Esophagus muscularis mucosa (tissue), 4 donors: ENCODE measurements around the gene COPS7B. TPM values are rescaled to one million over a fixed set of nuclear protein-coding genes. Genes with fewer than 3 reads are reported as not detected.

Experiments
- DNase-seq: peaks from one replicate; pipeline ENCODE4 v3.0.0-alpha.2; 2017; ENCODE audit errors: extremely low spot score
- H3K27ac ChIP-seq, 4 donors: fragments of 200-600 bp; sonication (generic); replicated peaks in 1 of 4; 1 replicate in 3 of 4; 2 replicates in 1 of 4; pipeline ENCODE4 v1.5.1; 2016 to 2019; ENCODE audit warnings: mild to moderate bottlenecking in 1 of 4
- H3K27me3 ChIP-seq, 4 donors: fragments of 200-600 bp; sonication (generic); one replicate each; pipeline versions ENCODE4 v1.5.1 to v1.6.0; 2016 to 2019
- H3K36me3 ChIP-seq, 4 donors: fragments of 200-600 bp; sonication (generic); one replicate each; pipeline ENCODE4 v1.5.1; 2016 to 2019
- H3K4me1 ChIP-seq, 4 donors: fragments of 200-600 bp; sonication (generic); one replicate each; pipeline ENCODE4 v1.5.1; 2016 to 2019
- H3K4me3 ChIP-seq, 4 donors: fragments of 200-600 bp; sonication (generic); 1 replicate in 2 of 4; 2 replicates in 2 of 4; pipeline ENCODE4 v1.5.1; 2016 to 2019; ENCODE audit warnings: mild to moderate bottlenecking in 4 of 4, moderate library complexity in 1 of 4
- H3K9me3 ChIP-seq, 4 donors: fragments of 200-600 bp; sonication (generic); 1 replicate in 3 of 4; 2 replicates in 1 of 4; pipeline ENCODE4 v1.5.1; 2016 to 2019
- CTCF ChIP-seq, 3 experiments: fragments of 200-600 bp in 2 of 3; fragments of 450-650 bp in 1 of 3; sonication (generic) in 2 of 3; IDR thresholded peaks; one replicate each; pipeline ENCODE4 v1.5.1; 2017 to 2019; ENCODE audit warnings: antibody characterized with exemption in 3 of 3, mild to moderate bottlenecking in 2 of 3, moderate library complexity in 1 of 3
- EP300 ChIP-seq: sonication (generic); formaldehyde crosslinking; IDR thresholded peaks from one replicate; pipeline ENCODE4 v1.6.1; 2017; ENCODE audit warnings: antibody characterized with exemption
- POLR2A ChIP-seq: fragments of 450-650 bp; IDR thresholded peaks from one replicate; pipeline ENCODE4 v1.6.1; 2017; ENCODE audit warnings: antibody characterized with exemption, moderate library complexity, mild to moderate bottlenecking, low read depth
- POLR2AphosphoS5 ChIP-seq, 2 donors: sonication (generic); formaldehyde crosslinking; IDR thresholded peaks; one replicate each; pipeline ENCODE4 v1.6.1; 2017; ENCODE audit warnings: antibody characterized with exemption in 2 of 2
- WGBS: methylation state at CpG from one replicate; pipeline ENCODE4 v1.1.5; 2018; 5-methylcytosine and 5-hydroxymethylcytosine counted together
- intact Hi-C: fragments of 100-400 bp; cut with DNase I; formaldehyde crosslinking; loops from one replicate; pipeline ENCODE4 v1.15.1; 2023
- total RNA-seq, 4 donors: library from RNA; depleted of rRNA; stranded (reverse); fragments of >200 nt; gene quantifications; one replicate each; pipeline versions ENCODE4 v1.1.0 to v1.2.1, GENCODE V29; 2016

COPS7B gene
- total RNA-seq, 4 donors from 2014 or later: 16.7 to 31.0 (median 24.6) TPM

GRCh38 chr2:231751042-231751815 is 35.0 kb upstream of the COPS7B start:
- no peaks in the 10 kb centered on the region for H3K4me1 ChIP-seq
- H3K27ac ChIP-seq: no peak overlapping the region
- H3K27me3 ChIP-seq: no peaks in the 10 kb centered on the region
- H3K9me3 ChIP-seq: no peaks in the 10 kb centered on the region
- TF ChIP-seq POLR2A (no peak), POLR2AphosphoS5 (IDR thresholded peaks at IDR 0.05) (no peak), EP300 (no peak), CTCF (IDR thresholded peaks at IDR 0.05) (no peak)
- no peak for DNase-seq
- 90% methylated on average over 4 of the region's 4 CpGs for WGBS
- intact Hi-C loops: no loop called here
- no peaks in the 10 kb centered on the region for H3K36me3 ChIP-seq
- no peak overlapping the region for H3K4me3 ChIP-seq

DNA sequence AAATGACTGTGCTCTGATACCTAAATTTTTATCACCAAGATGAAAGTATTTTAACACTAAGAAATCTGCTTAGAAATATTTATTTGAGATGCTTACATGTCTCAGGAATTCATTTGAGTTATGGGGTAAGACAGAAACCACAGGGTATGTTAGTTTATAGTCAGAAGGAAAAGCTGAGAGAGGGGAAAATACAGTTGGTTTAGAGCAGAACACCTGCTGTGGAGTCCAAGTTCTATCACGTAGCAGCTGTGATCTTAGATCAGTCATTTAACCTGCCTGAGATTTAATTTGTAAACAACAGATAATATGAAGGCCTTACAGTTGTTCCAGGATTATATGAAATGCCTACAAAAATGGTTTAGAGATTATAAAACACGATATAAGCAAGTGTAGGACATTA is 34.2 kb upstream of the COPS7B start:
- Histone ChIP-seq H3K27ac (no peak overlapping the region), H3K36me3 (no peaks in the 10 kb centered on the region), H3K27me3 (no peaks in the 10 kb centered on the region), H3K9me3 (no peaks in the 10 kb centered on the region), H3K4me3 (no peak overlapping the region), H3K4me1 (no peaks in the 10 kb centered on the region)
- intact Hi-C loops: no loop called here
- DNase-seq: no peak
- WGBS: 94% methylated on average over 2 of the region's 2 CpGs
- TF ChIP-seq CTCF (IDR thresholded peaks at IDR 0.05) (no peak), POLR2A (no peak), EP300 (no peak), POLR2AphosphoS5 (IDR thresholded peaks at IDR 0.05) (no peak)

DNA sequence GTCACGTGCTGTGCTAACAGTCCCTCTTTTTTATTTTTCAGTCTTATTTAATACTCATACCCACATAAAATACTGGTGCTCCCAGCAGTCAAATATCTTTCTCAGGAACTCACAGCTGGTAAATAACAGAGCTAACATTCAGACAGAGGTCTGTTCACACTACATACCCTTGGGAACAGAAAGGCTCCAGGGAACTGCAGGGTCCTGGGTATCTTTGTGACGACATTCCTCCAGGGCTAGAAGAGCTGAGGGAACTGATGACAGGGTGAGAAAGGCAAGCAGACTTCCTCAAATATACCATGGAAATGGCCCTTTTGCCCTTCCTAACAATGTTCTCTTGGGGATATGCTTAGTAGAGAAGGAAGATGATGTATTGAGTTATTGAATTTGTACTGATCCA is 24.5 kb upstream of the COPS7B start:
- no peak for DNase-seq
- no peak for TF ChIP-seq EP300
- WGBS: 87% methylated on average over 2 of the region's 2 CpGs
- H3K4me3 ChIP-seq: no peak overlapping the region
- intact Hi-C loops: no loop called here
- no peaks in the 10 kb centered on the region for H3K9me3 ChIP-seq
- H3K27me3 ChIP-seq: no peaks in the 10 kb centered on the region
- no peak overlapping the region for H3K27ac ChIP-seq
- H3K36me3 ChIP-seq: no peaks in the 10 kb centered on the region
- peaks cover 0 to 6% (median 0%) of the 10 kb centered on the region in 4 donors for H3K4me1 ChIP-seq

DNA sequence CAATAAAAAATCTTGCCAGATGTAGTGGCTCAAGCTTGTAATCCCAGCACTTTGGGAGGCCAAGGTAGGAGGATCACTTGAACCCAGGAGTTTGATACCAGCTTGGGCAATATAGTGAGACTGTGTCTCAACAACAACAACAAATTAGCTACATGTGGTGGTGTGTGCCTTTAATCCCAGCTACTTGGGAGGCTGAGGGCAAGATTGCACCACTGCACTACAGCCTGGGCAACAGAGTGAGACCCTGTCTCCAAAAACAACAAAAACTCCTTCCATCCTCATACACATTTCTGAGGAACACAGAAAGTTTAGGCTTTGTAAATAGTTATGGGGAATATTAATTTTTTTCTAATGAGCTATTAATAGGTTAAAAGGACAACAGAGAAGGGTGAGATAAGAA is 22.1 kb upstream of the COPS7B start:
- no peak for TF ChIP-seq POLR2A
- TF ChIP-seq EP300: no peak
- no peak for TF ChIP-seq POLR2AphosphoS5 (IDR thresholded peaks at IDR 0.05)
- TF ChIP-seq CTCF (IDR thresholded peaks at IDR 0.05): no peak

GRCh38 chr2:231764760-231765159 is 21.5 kb upstream of the COPS7B start:
- TF ChIP-seq CTCF (IDR thresholded peaks at IDR 0.05) (no peak), POLR2A (no peak), EP300 (no peak), POLR2AphosphoS5 (IDR thresholded peaks at IDR 0.05) (no peak)
- Histone ChIP-seq H3K27ac (no peak overlapping the region), H3K36me3 (no peaks in the 10 kb centered on the region), H3K4me1 (peaks cover 0 to 6% (median 0%) of the 10 kb centered on the region in 4 donors), H3K9me3 (no peaks in the 10 kb centered on the region), H3K4me3 (no peak overlapping the region), H3K27me3 (no peaks in the 10 kb centered on the region)
- intact Hi-C loops: no loop called here
- no peak for DNase-seq
- WGBS: 86% methylated on average over 4 of the region's 4 CpGs

More for the DNA sequence above, 22.1 kb upstream of the COPS7B start:
- intact Hi-C loops: no loop called here
- Histone ChIP-seq H3K4me1 (peaks cover 0 to 6% (median 0%) of the 10 kb centered on the region in 4 donors), H3K9me3 (no peaks in the 10 kb centered on the region), H3K36me3 (no peaks in the 10 kb centered on the region), H3K27ac (no peak overlapping the region), H3K4me3 (no peak overlapping the region), H3K27me3 (no peaks in the 10 kb centered on the region)
- no peak for DNase-seq
